SK-N-SH (cell line): ENCODE data around the gene CSH2. TPM values are rescaled to one million over a fixed set of nuclear protein-coding genes. Genes with fewer than 3 reads are reported as not detected.

ENCODE experiments used
- CTCF ChIA-PET: fragments of 300-600, 350-600 bp; formaldehyde crosslinking; extraction: SDS; loops from one replicate; lab custom pipeline; 2021; lab: Yijun Ruan, JAX
- POLR2A ChIA-PET: fragments of 350-600 bp; sonication (Branson Sonifier 250); formaldehyde crosslinking; extraction: SDS; loops from one replicate; lab custom pipeline; 2020; ENCODE audit warnings: antibody characterized with exemption, inconsistent platforms; lab: Yijun Ruan, JAX
- DNase-seq: peaks from one replicate; pipeline ENCODE4 v3.0.0; 2012
- H2AFZ ChIP-seq: fragments of 200-600 bp; sonication (generic); 2 replicates; pipeline ENCODE4 v1.8.1; 2016; ENCODE audit warnings: antibody characterized with exemption, mild to moderate bottlenecking, low read depth
- H3F3A ChIP-seq: fragments of 200-600 bp; sonication (generic); replicated peaks from 2 replicates; pipeline ENCODE3; 2016; ENCODE audit warnings: antibody characterized with exemption, mild to moderate bottlenecking; ENCODE audit not compliant: insufficient read depth
- H3K27ac ChIP-seq, 2 experiments: fragments of 200-500 bp in 1 of 2; fragments of 200-600 bp in 1 of 2; sonication (Bioruptor generic) in 1 of 2; sonication (generic), shearing (Covaris generic) in 1 of 2; 2 replicates each; pipeline versions ENCODE4 v1.5.1 to v1.6.1; 2014 to 2016; ENCODE audit warnings: low read depth in 2 of 2, inconsistent platforms in 1 of 2, low read length in 1 of 2, mild to moderate bottlenecking in 1 of 2, mixed read lengths in 1 of 2
- H3K27me3 ChIP-seq: fragments of 200-600 bp; sonication (generic), shearing (Covaris generic); 2 replicates; pipeline ENCODE4 v1.6.1; 2016; ENCODE audit warnings: mixed run types; ENCODE audit not compliant: insufficient read depth
- H3K36me3 ChIP-seq, 2 experiments: fragments of 200-500 bp in 1 of 2; fragments of 200-600 bp in 1 of 2; sonication (Bioruptor generic) in 1 of 2; sonication (generic) in 1 of 2; replicated peaks in 1 of 2; 2 replicates each; pipeline versions ENCODE3 to v1.5.1; 2014 to 2016; ENCODE audit warnings: low read length in 1 of 2, mild to moderate bottlenecking in 1 of 2; ENCODE audit not compliant: insufficient read depth in 2 of 2, control insufficient read depth in 1 of 2
- H3K4me1 ChIP-seq, 2 experiments: fragments of 200-500 bp in 1 of 2; fragments of 200-600 bp in 1 of 2; sonication (Bioruptor generic) in 1 of 2; sonication (generic), shearing (Covaris generic) in 1 of 2; 2 replicates each; pipeline versions ENCODE4 v1.5.1 to v1.6.1; 2014 to 2016; ENCODE audit warnings: low read depth in 1 of 2, low read length in 1 of 2, mixed run types in 1 of 2; ENCODE audit not compliant: insufficient read depth in 2 of 2, control insufficient read depth in 1 of 2
- H3K4me2 ChIP-seq: fragments of 200-600 bp; sonication (generic), shearing (Covaris generic); 2 replicates; pipeline ENCODE4 v1.6.1; 2017; ENCODE audit warnings: mixed run types
- H3K4me3 ChIP-seq, 2 experiments: fragments of 200-500 bp in 1 of 2; fragments of 200-600 bp in 1 of 2; sonication (Bioruptor generic) in 1 of 2; sonication (generic), shearing (Covaris generic) in 1 of 2; 2 replicates each; pipeline versions ENCODE4 v1.5.1 to v1.8.1; 2014 to 2016; ENCODE audit warnings: low read depth in 2 of 2, inconsistent platforms in 1 of 2, low read length in 1 of 2, mild to moderate bottlenecking in 1 of 2, mixed read lengths in 1 of 2, moderate library complexity in 1 of 2
- H3K79me2 ChIP-seq: fragments of 200-600 bp; sonication (generic); 2 replicates; pipeline ENCODE4 v1.8.1; 2017; ENCODE audit warnings: mild to moderate bottlenecking; ENCODE audit not compliant: insufficient read depth
- H3K9ac ChIP-seq: fragments of 200-600 bp; sonication (generic); 2 replicates; pipeline ENCODE4 v1.6.1; 2017; ENCODE audit warnings: mixed run types
- H3K9me2 ChIP-seq: fragments of 200-600 bp; sonication (generic); 2 replicates; pipeline ENCODE4 v1.6.1; 2017; ENCODE audit warnings: mixed run types
- H3K9me3 ChIP-seq: fragments of 200-600 bp; sonication (generic); 2 replicates; pipeline ENCODE4 v1.6.1; 2017; ENCODE audit warnings: mixed run types, mild to moderate bottlenecking, moderate library complexity
- H4K20me1 ChIP-seq: fragments of 200-600 bp; sonication (generic); 2 replicates; pipeline ENCODE4 v1.6.1; 2017; ENCODE audit warnings: mild to moderate bottlenecking, mixed run types; ENCODE audit not compliant: insufficient read depth
- EZH2phosphoT487 ChIP-seq: fragments of 200-600 bp; sonication (generic); IDR thresholded peaks from 2 replicates; pipeline ENCODE4 v1.6.1; 2017; ENCODE audit warnings: low read depth, mixed run types, mild to moderate bottlenecking, antibody characterized with exemption, moderate library complexity, borderline replicate concordance
- GATA2 ChIP-seq: sonication (generic); formaldehyde crosslinking; IDR thresholded peaks from 2 replicates; pipeline ENCODE4 v1.5.0; 2020; ENCODE audit warnings: mild to moderate bottlenecking, missing genetic modification reagents
- JUND ChIP-seq: IDR thresholded peaks from 2 replicates; pipeline ENCODE4 v1.4.0; 2012
- MXI1 ChIP-seq: IDR thresholded peaks from 2 replicates; pipeline ENCODE4 v1.6.1; 2012; ENCODE audit warnings: mild to moderate bottlenecking, low read depth, low read length, improper control_type of control experiment
- NFIC ChIP-seq: IDR thresholded peaks from 2 replicates; pipeline ENCODE4 v1.4.0; 2012; ENCODE audit warnings: borderline replicate concordance
- POLR2AphosphoS5 ChIP-seq: IDR thresholded peaks from 2 replicates; pipeline ENCODE4 v1.6.1; 2012; ENCODE audit warnings: low read depth, low read length
- RAD21 ChIP-seq: IDR thresholded peaks from 2 replicates; pipeline ENCODE4 v1.6.1; 2012; ENCODE audit warnings: mild to moderate bottlenecking, low read length
- RCOR1 ChIP-seq: fragments of 150-350 bp; IDR thresholded peaks from 2 replicates; pipeline ENCODE4 v1.6.1; 2017; ENCODE audit warnings: antibody characterized with exemption, low read length
- RXRA ChIP-seq: IDR thresholded peaks from 2 replicates; pipeline ENCODE4 v1.4.0; 2012; ENCODE audit warnings: low read depth, mild to moderate bottlenecking, borderline replicate concordance
- TAF1 ChIP-seq: IDR thresholded peaks from 2 replicates; pipeline ENCODE4 v1.6.1; 2012; ENCODE audit warnings: low read depth, mild to moderate bottlenecking, low read length, moderate library complexity, borderline replicate concordance
- TCF12 ChIP-seq: IDR thresholded peaks from 2 replicates; pipeline ENCODE4 v1.4.0; 2012
- USF2 ChIP-seq: fragments of 150-350 bp; IDR thresholded peaks from 2 replicates; pipeline ENCODE4 v1.6.1; 2017; ENCODE audit warnings: antibody characterized with exemption, low read length, low read depth, borderline replicate concordance
- ZBTB33 ChIP-seq: IDR thresholded peaks from 2 replicates; pipeline ENCODE4 v1.4.0; 2012; ENCODE audit warnings: low read depth, borderline replicate concordance
- WGBS: methylation state at CpG from one replicate; pipeline ENCODE4 v1.1.6; 2017; ENCODE audit warnings: low lambda C conversion rate; 5-methylcytosine and 5-hydroxymethylcytosine counted together
- polyA plus RNA-seq, 3 experiments: library from polyadenylated mRNA; depleted of rRNA; stranded (reverse); fragments of >200 nt; gene quantifications; 2 replicates each; pipeline ENCODE4 v1.2.3, GENCODE V29; 2012
- TF ChIP-seq, protein P1 (sequence below): fragments of 200-600 bp; sonication (generic); IDR thresholded peaks from 2 replicates; pipeline ENCODE4 v1.6.1; 2017; ENCODE audit warnings: antibody characterized with exemption, mild to moderate bottlenecking, moderate library complexity
- TF ChIP-seq, protein P2 (sequence below): IDR thresholded peaks from 2 replicates; pipeline ENCODE4; 2012
- TF ChIP-seq, protein P3 (sequence below): fragments of 150-350 bp; IDR thresholded peaks from 2 replicates; pipeline ENCODE4 v1.6.1; 2016; ENCODE audit warnings: mild to moderate bottlenecking, low read depth, low read length
- TF ChIP-seq, protein P4 (sequence below): IDR thresholded peaks from 2 replicates; pipeline ENCODE4 v1.4.0; 2012; ENCODE audit warnings: low read depth, borderline replicate concordance

Gene CSH2
- polyA plus RNA-seq, 1 of the 3 experiments (the other 2 are of a cell fraction): not detected

DNA sequence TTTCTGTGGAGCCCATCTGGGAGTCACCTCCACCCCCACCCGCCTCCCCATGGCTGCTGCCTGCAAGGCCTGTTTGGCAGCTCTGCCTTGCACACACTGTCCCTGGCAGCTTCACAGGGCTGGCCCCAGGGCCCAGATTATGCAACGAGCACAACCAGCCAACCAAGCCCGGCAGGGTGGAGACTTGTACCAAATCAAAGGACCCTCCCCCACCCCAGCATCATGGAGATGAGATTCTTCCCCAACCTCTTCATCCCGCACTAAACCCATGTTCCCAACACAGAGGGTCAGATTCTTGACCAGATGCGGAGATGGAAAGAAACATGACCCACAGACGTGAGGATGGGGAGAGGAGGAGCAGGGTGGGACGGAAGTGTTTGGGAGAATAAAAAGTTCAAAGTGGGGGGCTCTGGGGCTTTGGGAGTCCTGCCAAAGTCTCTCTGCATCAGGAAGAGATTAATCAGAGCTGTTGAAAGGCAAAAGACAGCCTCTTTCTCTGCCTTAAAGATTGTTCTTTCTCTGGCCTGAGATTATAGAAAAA is 34.8 kb downstream of the CSH2 start:
- peaks cover 24 to 28% of the 10 kb centered on the region in 2 experiments for H3K36me3 ChIP-seq
- ChIA-PET POLR2A (interaction anchor here (0.6 to 9.2 kb wide), 5 partner anchors 9 to 668 kb away, joined by 3 to 108 read pairs (median 4); partner anchors contain the start of genes CEP95, DDX5, FTSJ3 and PSMC5), CTCF (interaction anchor here (0.9 to 9.1 kb wide), 9 partner anchors 10 to 227 kb away, joined by 3 to 96 read pairs (median 3); partner anchors contain the start of genes DDX42, FTSJ3 and PSMC5)
- H3K27ac ChIP-seq: peak overlapping the region; percentile 3 to 81; a peak in 3 of 4 replicates
- peak overlapping the region; percentile 17; the same call in 1 of the 2 replicates for H3K4me2 ChIP-seq
- H4K20me1 ChIP-seq: peaks cover 27% of the 10 kb centered on the region
- no peaks in the 10 kb centered on the region for H3K27me3 ChIP-seq
- peaks cover 19% of the 10 kb centered on the region for H3F3A ChIP-seq
- no peak overlapping the region for H2AFZ ChIP-seq
- H3K9me2 ChIP-seq: no peaks in the 10 kb centered on the region
- WGBS: 77% methylated on average over 4 of the region's 7 CpGs
- no peak for DNase-seq
- TF ChIP-seq, protein P1, sequence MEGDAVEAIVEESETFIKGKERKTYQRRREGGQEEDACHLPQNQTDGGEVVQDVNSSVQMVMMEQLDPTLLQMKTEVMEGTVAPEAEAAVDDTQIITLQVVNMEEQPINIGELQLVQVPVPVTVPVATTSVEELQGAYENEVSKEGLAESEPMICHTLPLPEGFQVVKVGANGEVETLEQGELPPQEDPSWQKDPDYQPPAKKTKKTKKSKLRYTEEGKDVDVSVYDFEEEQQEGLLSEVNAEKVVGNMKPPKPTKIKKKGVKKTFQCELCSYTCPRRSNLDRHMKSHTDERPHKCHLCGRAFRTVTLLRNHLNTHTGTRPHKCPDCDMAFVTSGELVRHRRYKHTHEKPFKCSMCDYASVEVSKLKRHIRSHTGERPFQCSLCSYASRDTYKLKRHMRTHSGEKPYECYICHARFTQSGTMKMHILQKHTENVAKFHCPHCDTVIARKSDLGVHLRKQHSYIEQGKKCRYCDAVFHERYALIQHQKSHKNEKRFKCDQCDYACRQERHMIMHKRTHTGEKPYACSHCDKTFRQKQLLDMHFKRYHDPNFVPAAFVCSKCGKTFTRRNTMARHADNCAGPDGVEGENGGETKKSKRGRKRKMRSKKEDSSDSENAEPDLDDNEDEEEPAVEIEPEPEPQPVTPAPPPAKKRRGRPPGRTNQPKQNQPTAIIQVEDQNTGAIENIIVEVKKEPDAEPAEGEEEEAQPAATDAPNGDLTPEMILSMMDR: no peak
- TF ChIP-seq, protein P2, sequence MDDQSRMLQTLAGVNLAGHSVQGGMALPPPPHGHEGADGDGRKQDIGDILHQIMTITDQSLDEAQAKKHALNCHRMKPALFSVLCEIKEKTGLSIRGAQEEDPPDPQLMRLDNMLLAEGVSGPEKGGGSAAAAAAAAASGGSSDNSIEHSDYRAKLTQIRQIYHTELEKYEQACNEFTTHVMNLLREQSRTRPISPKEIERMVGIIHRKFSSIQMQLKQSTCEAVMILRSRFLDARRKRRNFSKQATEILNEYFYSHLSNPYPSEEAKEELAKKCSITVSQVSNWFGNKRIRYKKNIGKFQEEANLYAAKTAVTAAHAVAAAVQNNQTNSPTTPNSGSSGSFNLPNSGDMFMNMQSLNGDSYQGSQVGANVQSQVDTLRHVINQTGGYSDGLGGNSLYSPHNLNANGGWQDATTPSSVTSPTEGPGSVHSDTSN: 0 out of 2 replicates have a peak, but pooled peaks have one; percentile 18
- H3K9ac ChIP-seq: no peak overlapping the region
- H3K79me2 ChIP-seq: peaks cover 65% of the 10 kb centered on the region
- H3K4me3 ChIP-seq: no peak overlapping the region
- no peaks in the 10 kb centered on the region for H3K9me3 ChIP-seq
- peaks cover 27 to 48% of the 10 kb centered on the region in 2 experiments for H3K4me1 ChIP-seq

GRCh38 chr17:63837962-63838600 is 35.4 kb downstream of the CSH2 start:
- Histone ChIP-seq H4K20me1 (peaks cover 27% of the 10 kb centered on the region), H3K4me2 (peak overlapping the region; percentile 17; the same call in 1 of the 2 replicates), H3K9me2 (no peaks in the 10 kb centered on the region), H2AFZ (no peak overlapping the region), H3F3A (peaks cover 22% of the 10 kb centered on the region), H3K9ac (no peak overlapping the region), H3K27ac (peak overlapping the region in 1 of 2 experiments; percentile 81; a peak in 1 of 4 replicates), H3K27me3 (no peaks in the 10 kb centered on the region), H3K9me3 (no peaks in the 10 kb centered on the region), H3K79me2 (peaks cover 65% of the 10 kb centered on the region), H3K4me1 (peaks cover 27 to 44% of the 10 kb centered on the region in 2 experiments), H3K4me3 (no peak overlapping the region), H3K36me3 (peaks cover 30 to 35% of the 10 kb centered on the region in 2 experiments)
- ChIA-PET CTCF (interaction anchor here (0.9 to 9.1 kb wide), 9 partner anchors 9 to 226 kb away, joined by 3 to 96 read pairs (median 4); partner anchors contain the start of genes DDX42, FTSJ3 and PSMC5), POLR2A (interaction anchor here (0.6 to 9.2 kb wide), 3 partner anchors 8 to 668 kb away, joined by 3 to 108 read pairs (median 4); partner anchors contain the start of genes CEP95, DDX5, FTSJ3 and PSMC5)
- DNase-seq: no peak
- WGBS: 84% methylated on average over 5 of the region's 5 CpGs
- TF ChIP-seq MXI1 (no peak), POLR2AphosphoS5 (no peak), RCOR1 (no peak), ZBTB33 (no peak), TCF12 (no peak), EZH2phosphoT487 (no peak), USF2 (no peak), RXRA (no peak), TAF1 (no peak), RAD21 (no peak), JUND (no peak), GATA2 (CRISPR knock-in tag) (no peak), NFIC (no peak)
- TF ChIP-seq, protein P3, sequence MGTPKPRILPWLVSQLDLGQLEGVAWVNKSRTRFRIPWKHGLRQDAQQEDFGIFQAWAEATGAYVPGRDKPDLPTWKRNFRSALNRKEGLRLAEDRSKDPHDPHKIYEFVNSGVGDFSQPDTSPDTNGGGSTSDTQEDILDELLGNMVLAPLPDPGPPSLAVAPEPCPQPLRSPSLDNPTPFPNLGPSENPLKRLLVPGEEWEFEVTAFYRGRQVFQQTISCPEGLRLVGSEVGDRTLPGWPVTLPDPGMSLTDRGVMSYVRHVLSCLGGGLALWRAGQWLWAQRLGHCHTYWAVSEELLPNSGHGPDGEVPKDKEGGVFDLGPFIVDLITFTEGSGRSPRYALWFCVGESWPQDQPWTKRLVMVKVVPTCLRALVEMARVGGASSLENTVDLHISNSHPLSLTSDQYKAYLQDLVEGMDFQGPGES: no peak
- TF ChIP-seq, protein P4, sequence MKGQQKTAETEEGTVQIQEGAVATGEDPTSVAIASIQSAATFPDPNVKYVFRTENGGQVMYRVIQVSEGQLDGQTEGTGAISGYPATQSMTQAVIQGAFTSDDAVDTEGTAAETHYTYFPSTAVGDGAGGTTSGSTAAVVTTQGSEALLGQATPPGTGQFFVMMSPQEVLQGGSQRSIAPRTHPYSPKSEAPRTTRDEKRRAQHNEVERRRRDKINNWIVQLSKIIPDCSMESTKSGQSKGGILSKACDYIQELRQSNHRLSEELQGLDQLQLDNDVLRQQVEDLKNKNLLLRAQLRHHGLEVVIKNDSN: no peak
